Measurements from ENCODE around the gene GOLIM4.
"Not testable (repeated sequence)": the region's sequence is repeated elsewhere in the genome, so short reads cannot be mapped to it uniquely, and the experiment has no call there.

Gene GOLIM4

GRCh38 chr3:168071591-168072322, 24.0 kb downstream of the GOLIM4 start:
- no peak for DNase-seq

GRCh38 chr3:168070919-168071318, 24.8 kb downstream of the GOLIM4 start:
- DNase-seq, result no peak

- DNase-seq, result no peak
Measured at GRCh38 chr3:168068346-168068745, 27.4 kb downstream of the GOLIM4 start.

GRCh38 chr3:168066882-168067281, 28.8 kb downstream of the GOLIM4 start:
- DNase-seq, result no peak

GRCh38 chr3:168065569-168065968, 30.2 kb downstream of the GOLIM4 start:
- no peak for DNase-seq

- DNase-seq, result no peak
Measured at GRCh38 chr3:168063122-168063521, 32.6 kb downstream of the GOLIM4 start.

GRCh38 chr3:168062679-168063078, 33.0 kb downstream of the GOLIM4 start:
- DNase-seq, result no peak

- no peak for DNase-seq
Measured at GRCh38 chr3:168061332-168061996, 34.3 kb downstream of the GOLIM4 start.

- DNase-seq, result no peak
Measured at GRCh38 chr3:168060317-168060716, 35.4 kb downstream of the GOLIM4 start.

- no peak for DNase-seq
Measured at GRCh38 chr3:168058481-168058880, 37.2 kb downstream of the GOLIM4 start.

- DNase-seq, result not testable (repeated sequence)
Measured at GRCh38 chr3:168056398-168057230, 39.1 kb downstream of the GOLIM4 start.

- DNase-seq, result no peak
Measured at GRCh38 chr3:168054447-168054846, 41.3 kb downstream of the GOLIM4 start.

- DNase-seq, result no peak
Measured at GRCh38 chr3:168053115-168053514, 42.6 kb downstream of the GOLIM4 start.

- DNase-seq, result no peak
Measured at GRCh38 chr3:168052515-168052914, 43.2 kb downstream of the GOLIM4 start.

- no peak for DNase-seq
Measured at GRCh38 chr3:168051531-168052471, 43.9 kb downstream of the GOLIM4 start.

GRCh38 chr3:168051070-168051469, 44.7 kb downstream of the GOLIM4 start:
- no peak for DNase-seq

- DNase-seq, result peak; percentile 54 to 61
Measured at GRCh38 chr3:168049367-168049974, 46.3 kb downstream of the GOLIM4 start.

- DNase-seq, result no peak
Measured at GRCh38 chr3:168048414-168049330, 47.1 kb downstream of the GOLIM4 start.

GRCh38 chr3:168047936-168048335, 47.8 kb downstream of the GOLIM4 start:
- no peak for DNase-seq

GRCh38 chr3:168047190-168047795, 48.4 kb downstream of the GOLIM4 start:
- peak; percentile 72 to 75 for DNase-seq
